NT2/D1 (cell line): ENCODE data around the gene BABAM2.

Experiments used
- SUZ12 ChIP-seq: IDR thresholded peaks from 2 replicates; pipeline ENCODE4 v1.6.1; 2011; ENCODE audit not compliant: insufficient read length, insufficient read depth; ENCODE audit errors: extremely low read depth
- YY1 ChIP-seq: IDR thresholded peaks from 2 replicates; pipeline ENCODE4 v1.6.1; 2011; ENCODE audit not compliant: insufficient read length, insufficient read depth
- ZNF274 ChIP-seq: IDR thresholded peaks from 2 replicates; pipeline ENCODE4 v1.6.1; 2011; ENCODE audit warnings: mild to moderate bottlenecking, low read depth, low read length

DNA sequence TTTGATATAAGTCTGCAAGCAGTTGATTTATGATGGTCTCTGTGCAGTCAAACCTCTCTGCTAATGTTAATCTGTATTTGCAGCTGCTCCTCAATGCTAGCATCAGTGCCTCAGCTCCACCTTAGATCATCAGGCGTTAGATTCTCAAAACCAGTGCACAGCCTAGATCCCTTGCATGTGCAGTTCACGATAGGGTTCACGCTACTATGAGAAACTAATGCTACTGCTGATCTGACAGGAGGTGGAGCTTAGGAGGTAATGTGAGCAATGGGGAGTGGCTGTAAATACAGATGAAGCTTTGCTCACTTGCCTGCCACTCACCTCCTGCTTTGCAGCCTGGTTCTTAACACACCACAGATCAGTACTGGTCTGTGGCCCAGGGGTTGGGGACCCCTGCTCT, 18.7 kb upstream of the BABAM2 start:
- TF ChIP-seq YY1 (no peak), ZNF274 (no peak), SUZ12 (no peak)
